ENCODE results near the gene TIMM21. TPM values are rescaled to one million over a fixed set of nuclear protein-coding genes. Genes with fewer than 3 reads are reported as not detected.

TIMM21 gene
- total RNA-seq, 1 experiment from 2014 or later: 82.0 TPM

DNA sequence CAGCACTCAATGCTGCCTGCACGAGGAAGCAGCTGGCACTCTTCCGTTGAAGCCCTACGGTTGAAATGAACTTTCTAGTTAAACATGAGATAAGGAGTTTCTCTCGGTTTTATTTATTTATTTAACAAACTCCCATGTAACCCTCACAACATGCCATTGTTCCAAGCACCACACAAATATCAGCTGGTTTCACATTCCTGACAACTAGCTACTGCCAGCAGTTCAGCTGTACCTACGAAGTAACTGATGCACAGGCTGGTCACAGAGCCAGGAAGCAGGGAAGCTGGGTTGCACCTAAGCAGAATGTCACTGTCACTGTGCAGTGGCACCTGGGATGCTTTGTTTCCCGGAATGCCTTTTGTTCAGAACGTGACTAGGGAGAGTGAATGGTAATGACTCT lies 18.1 kb downstream of the TIMM21 start:
- H3K27ac ChIP-seq (ENCODE audit: low read length): no peak overlapping the region
- BruUV-seq (replicated peaks): no TSS peak
- peaks cover 30% of the 10 kb centered on the region for H3K27me3 ChIP-seq (ENCODE audit: control insufficient read depth, insufficient read depth, low read length)
- no peak for DNase-seq (ENCODE audit: low read depth, low spot score)
- CTCF ChIA-PET: no interaction called here
- H3K4me1 ChIP-seq (ENCODE audit: control insufficient read depth, insufficient read depth, low read length): peaks cover 3% of the 10 kb centered on the region; the same call in 1 of the 2 replicates
- ATAC-seq: peak; percentile 52
- no peaks in the 10 kb centered on the region for H3K9me3 ChIP-seq (ENCODE audit: control insufficient read depth, insufficient read depth, low read depth, low read length)
- intact Hi-C loops (cut with micrococcal nuclease; ENCODE audit: unreplicated experiment) (no loop called here), in situ Hi-C loops (cut with HindIII; ENCODE audit: low pct_unique_long_range_greater_than_20kb, low sequenced_read_pairs) (no loop called here)
- no peaks in the 10 kb centered on the region for H3K36me3 ChIP-seq (ENCODE audit: control insufficient read depth, insufficient read depth, low read length)
- no peak overlapping the region for H3K4me3 ChIP-seq (ENCODE audit: low read depth in 2 of 2, low read length in 2 of 2)
- POLR2A ChIA-PET: no interaction called here
- TF ChIP-seq TCF7L2 (IDR thresholded peaks at IDR 0.05; ENCODE audit: low read depth, low read length) (no peak), REST (IDR thresholded peaks at IDR 0.05; ENCODE audit: insufficient read depth in 1 of 2, low read depth in 2 of 2, low read length in 1 of 2) (no peak), CTCF (IDR thresholded peaks at IDR 0.05) (no peak), SIN3A (IDR thresholded peaks at IDR 0.05; ENCODE audit: borderline replicate concordance, insufficient read depth, low read depth, low read length) (no peak), POLR2AphosphoS5 (IDR thresholded peaks at IDR 0.05; ENCODE audit: low read depth, low read length) (no peak)

GRCh38 chr18:74171910-74172606 lies 23.7 kb downstream of the TIMM21 start:
- no TSS peak for BruUV-seq (replicated peaks)
- DNase-seq (ENCODE audit: low read depth, low spot score) (no peak), ATAC-seq (peak; percentile 56)
- H3K4me1 ChIP-seq (ENCODE audit: control insufficient read depth, insufficient read depth, low read length): peaks cover 10% of the 10 kb centered on the region
- TF ChIP-seq SIN3A (IDR thresholded peaks at IDR 0.05; ENCODE audit: borderline replicate concordance, insufficient read depth, low read depth, low read length): no peak
- in situ Hi-C loops (cut with HindIII; ENCODE audit: low pct_unique_long_range_greater_than_20kb, low sequenced_read_pairs) (no loop called here), intact Hi-C loops (cut with micrococcal nuclease; ENCODE audit: unreplicated experiment) (no loop called here)
- H3K27me3 ChIP-seq (ENCODE audit: control insufficient read depth, insufficient read depth, low read length): peaks cover 51% of the 10 kb centered on the region
- no peaks in the 10 kb centered on the region for H3K9me3 ChIP-seq (ENCODE audit: control insufficient read depth, insufficient read depth, low read depth, low read length)
- H3K36me3 ChIP-seq (ENCODE audit: control insufficient read depth, insufficient read depth, low read length): no peaks in the 10 kb centered on the region
- ChIA-PET CTCF (no interaction called here), POLR2A (no interaction called here)
- H3K4me3 ChIP-seq (ENCODE audit: low read depth in 2 of 2, low read length in 2 of 2): peak overlapping the region; percentile 31 to 56
- no peak overlapping the region for H3K27ac ChIP-seq (ENCODE audit: low read length)

GRCh38 chr18:74172697-74173433 lies 24.5 kb downstream of the TIMM21 start:
- TF ChIP-seq POLR2AphosphoS5 (IDR thresholded peaks at IDR 0.05; ENCODE audit: low read depth, low read length): no peak
- no peak for TF ChIP-seq CTCF (IDR thresholded peaks at IDR 0.05)
- no peak for TF ChIP-seq REST (IDR thresholded peaks at IDR 0.05; ENCODE audit: insufficient read depth in 1 of 2, low read depth in 2 of 2, low read length in 1 of 2)
- TF ChIP-seq SIN3A (IDR thresholded peaks at IDR 0.05; ENCODE audit: borderline replicate concordance, insufficient read depth, low read depth, low read length): no peak
- no peak for TF ChIP-seq TCF7L2 (IDR thresholded peaks at IDR 0.05; ENCODE audit: low read depth, low read length)
- peaks cover 59% of the 10 kb centered on the region for H3K27me3 ChIP-seq (ENCODE audit: control insufficient read depth, insufficient read depth, low read length)
- CTCF ChIA-PET: no interaction called here
- in situ Hi-C loops (cut with HindIII; ENCODE audit: low pct_unique_long_range_greater_than_20kb, low sequenced_read_pairs) (no loop called here), intact Hi-C loops (cut with micrococcal nuclease; ENCODE audit: unreplicated experiment) (no loop called here)
- no TSS peak for BruUV-seq (replicated peaks)
- H3K27ac ChIP-seq (ENCODE audit: low read length): no peak overlapping the region
- no peaks in the 10 kb centered on the region for H3K36me3 ChIP-seq (ENCODE audit: control insufficient read depth, insufficient read depth, low read length)
- no peaks in the 10 kb centered on the region for H3K9me3 ChIP-seq (ENCODE audit: control insufficient read depth, insufficient read depth, low read depth, low read length)
- POLR2A ChIA-PET: interaction anchor here (0.6 kb wide), 1 partner anchor 58 kb away, joined by 3 read pairs; no protein-coding TSS in a partner anchor
- H3K4me1 ChIP-seq (ENCODE audit: control insufficient read depth, insufficient read depth, low read length): peaks cover 10% of the 10 kb centered on the region
- DNase-seq (ENCODE audit: low read depth, low spot score) (no peak), ATAC-seq (peak; percentile 73)
- H3K4me3 ChIP-seq (ENCODE audit: low read depth in 2 of 2, low read length in 2 of 2): peak overlapping the region; percentile 31 to 56
